ENCODE results near the gene DOCK11.

The DOCK11 gene

DNA sequence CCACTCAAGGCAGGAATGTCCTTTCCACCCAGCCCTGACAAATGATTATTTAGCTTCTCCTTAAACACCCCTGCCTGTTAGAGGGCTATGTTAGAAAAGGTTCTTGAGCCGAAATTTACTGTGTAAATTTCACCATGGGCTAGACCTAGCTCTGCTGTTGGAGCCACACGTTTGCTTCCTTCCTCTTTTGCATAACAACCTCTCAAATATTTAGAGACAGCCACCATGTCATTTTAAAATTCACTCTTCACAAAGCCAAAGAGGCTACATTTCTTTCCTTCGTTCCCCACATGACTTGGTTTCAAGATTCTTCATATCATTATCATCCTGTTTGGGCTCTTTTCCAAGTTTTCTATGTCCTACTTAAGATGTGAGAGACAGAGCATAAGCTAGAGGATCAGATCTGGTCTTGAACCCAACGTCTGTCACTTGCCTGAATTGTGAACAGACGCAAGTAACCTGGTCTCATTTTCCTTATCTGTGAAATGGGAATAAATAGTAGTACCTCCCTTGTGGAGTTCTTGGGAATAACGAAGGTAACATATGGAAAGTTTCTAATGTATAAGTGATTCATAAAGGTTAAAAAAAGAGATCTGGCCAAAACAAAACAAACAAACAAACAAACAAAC lies 6.7 kb downstream of the DOCK11 start:
- DNase-seq, result no peak

DNA sequence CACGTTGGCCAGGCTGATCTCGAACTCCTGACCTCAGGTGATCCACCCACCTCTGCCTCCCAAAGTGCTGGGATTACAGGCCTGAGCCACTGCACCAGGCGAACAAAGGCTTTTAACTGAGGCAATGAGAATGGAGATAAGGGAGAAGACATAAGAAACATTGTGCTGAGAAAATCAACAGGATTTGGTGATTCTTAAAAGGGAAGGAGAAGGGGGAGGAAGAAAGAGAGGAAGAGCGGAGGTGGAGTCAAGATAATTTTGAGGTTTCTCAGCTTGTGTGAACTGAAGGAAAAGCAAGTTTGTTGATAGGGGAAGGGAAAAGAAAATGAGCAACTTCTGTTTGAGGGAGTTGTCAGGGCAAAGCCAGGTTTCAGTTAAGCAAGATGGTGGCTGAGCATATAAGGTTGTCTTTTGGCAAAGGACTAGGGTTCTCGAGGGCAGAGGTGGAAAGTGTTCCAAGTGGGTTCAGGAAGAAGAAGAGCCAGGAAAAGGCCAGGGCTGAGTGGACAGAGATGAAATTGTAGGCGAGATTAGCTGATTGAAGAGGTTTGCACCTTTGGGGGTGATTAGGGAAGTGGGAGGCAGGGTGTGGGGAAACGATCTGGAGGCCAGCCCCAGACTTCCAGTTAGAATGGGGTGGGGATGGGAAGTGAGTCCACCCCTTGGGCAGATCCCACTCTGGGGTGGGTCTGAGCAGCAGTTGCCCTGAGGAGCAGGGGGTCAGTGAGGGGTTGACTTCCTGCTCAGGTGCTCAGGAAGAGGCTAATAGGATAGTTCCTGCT lies 7.8 kb downstream of the DOCK11 start:
- no peak for DNase-seq

- no peak for DNase-seq
Measured at GRCh38 chrX:118504581-118504980, 9.0 kb downstream of the DOCK11 start.

DNA sequence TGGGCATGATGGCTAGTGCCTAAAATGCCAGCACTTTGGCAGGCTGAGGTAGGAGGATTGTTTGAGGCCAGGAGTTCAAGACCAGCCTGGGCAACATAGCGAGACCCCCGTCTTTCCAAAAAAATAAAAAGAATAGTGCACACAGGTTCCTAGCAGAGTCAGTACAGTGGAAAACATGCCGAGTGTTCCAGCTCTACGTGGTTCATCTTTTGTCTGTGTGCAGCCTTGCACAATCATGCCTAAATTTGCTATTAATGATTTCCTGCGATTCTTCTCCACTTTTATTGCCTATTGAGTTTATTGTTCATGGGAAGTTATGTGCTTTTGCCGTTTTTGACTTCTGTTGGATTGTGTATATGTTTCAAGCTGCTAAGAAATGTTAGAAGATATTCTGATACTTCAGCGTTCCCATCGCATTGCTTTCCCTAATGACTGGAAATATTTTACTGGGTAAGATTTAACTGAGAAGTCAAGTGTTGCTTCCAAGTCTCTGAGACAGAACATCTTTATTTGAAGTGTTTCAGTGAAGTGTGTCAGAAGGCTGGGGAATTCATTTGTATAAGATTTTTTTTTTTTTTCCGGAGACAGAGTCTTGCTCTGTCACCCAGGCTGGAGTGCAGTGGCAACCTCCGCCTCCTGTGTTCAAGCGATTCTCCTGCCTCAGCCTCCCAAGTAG lies 11.3 kb downstream of the DOCK11 start:
- DNase-seq, result no peak

DNA sequence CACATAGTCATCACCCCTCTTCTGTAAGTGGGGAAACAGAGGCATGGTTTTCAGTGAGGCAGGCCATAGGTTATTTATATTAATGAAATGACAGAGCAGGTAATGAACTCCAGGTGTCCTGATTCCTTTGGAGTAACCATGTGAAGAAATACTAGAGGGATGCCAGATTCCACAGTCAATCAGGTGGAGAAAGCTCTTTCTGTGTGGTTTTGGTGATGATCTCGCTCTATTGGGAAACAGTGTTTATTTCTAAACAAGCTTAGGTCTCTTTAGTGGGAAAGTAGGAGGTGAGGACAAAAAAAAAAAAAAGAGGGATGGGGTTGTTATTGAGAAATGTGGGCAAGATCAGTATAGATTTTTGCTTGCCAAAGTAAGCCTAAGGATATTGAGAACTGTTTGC lies 12.2 kb downstream of the DOCK11 start:
- no peak for DNase-seq

DNA sequence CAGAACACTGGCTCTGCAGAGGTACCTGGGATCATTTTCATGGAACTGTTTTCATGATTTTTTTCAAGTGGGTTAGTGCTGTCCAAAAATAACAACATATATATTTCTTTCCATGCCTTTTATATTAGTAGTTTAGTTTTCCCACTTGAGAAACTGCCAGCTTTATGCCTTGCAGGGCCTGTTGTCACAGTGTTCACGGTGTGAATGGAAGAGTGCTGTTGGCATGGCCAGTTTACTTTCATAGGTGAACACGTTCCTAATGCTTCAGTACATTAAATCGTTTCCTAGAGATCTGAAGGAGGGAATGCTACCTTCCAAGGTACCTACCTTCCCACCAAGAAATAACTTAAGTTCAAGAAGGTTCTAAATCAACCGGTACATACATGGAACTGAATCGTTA lies 12.6 kb downstream of the DOCK11 start:
- no peak for DNase-seq

GRCh38 chrX:118508635-118509034 lies 13.0 kb downstream of the DOCK11 start:
- DNase-seq, result no peak

DNA sequence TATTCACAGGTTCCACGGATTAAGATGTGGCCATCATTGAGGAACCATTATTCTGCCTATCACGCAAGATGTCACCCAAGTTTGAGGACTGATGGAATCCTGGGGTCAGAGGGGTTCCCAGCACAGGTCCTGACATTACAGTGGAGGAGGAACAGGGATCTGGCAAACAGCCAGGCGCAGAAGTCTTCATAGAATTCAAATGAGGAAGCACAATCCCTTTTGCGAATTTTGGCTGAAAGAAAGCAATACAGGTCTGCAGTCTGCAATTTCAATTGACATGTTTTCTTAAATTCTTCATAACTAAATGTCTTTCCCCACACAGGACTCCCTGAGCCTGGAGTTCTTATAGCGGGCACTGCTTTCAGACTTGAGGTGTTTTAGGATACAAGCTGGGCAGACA lies 14.5 kb downstream of the DOCK11 start:
- no peak for DNase-seq

- no peak for DNase-seq
Measured at GRCh38 chrX:118513120-118513898, 17.7 kb downstream of the DOCK11 start.

DNA sequence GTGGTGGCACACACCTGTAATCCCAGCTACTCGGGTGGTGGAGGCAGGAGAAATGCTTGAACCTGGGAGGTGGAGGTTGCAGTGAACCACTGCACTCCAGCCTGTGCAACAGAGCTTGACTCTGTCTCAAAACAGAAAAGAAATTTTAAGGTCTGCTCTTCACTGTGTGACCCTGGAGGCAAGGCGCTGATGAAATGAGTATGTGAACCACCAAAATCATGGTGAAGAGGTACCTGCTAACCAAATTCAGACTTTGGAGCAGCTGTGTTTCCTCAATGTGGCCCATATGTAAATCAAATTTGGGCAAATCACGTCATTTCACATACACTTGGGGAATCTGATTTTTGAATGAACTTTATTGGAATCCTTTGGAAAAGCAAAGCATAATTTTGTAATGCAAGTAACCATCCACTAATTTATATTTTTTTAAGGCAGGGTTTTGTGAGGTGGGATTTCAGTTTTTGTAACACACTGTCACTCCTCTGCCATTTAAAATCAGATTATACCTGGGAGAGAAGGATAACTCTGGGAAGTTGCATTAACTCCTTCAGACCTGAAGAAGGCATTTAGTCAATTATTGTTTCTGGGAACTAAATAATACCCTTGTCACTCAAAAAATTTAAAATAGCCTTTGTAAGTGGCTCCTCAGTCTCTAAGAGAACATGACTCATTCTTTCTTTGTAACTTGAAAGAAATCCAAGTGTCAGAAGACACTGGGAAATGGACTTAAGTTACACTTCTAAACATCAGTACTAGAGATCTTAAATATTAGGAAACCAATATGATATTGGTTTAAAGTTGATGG lies 24.0 kb downstream of the DOCK11 start:
- no peak for DNase-seq

GRCh38 chrX:118520216-118521206 lies 24.9 kb downstream of the DOCK11 start:
- no peak for DNase-seq

DNA sequence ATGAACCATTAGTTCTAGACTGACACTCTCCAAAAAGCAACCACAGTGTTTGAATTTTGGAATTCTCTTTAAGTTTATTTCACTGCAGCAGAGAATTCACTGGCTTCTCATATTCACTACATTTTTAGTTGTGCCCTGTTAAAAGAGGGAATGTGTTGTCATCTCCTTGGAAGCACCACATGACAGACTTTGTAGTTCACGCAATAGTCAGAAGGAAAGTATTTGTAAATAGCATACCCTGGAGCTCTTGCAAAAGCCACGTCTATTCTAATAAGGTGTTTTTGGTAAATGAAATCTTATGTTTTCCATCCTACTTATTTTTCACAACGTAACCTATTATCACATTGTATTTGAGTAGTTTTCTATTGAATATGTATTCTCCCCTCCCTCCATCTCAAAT lies 25.8 kb downstream of the DOCK11 start:
- DNase-seq, result no peak

DNA sequence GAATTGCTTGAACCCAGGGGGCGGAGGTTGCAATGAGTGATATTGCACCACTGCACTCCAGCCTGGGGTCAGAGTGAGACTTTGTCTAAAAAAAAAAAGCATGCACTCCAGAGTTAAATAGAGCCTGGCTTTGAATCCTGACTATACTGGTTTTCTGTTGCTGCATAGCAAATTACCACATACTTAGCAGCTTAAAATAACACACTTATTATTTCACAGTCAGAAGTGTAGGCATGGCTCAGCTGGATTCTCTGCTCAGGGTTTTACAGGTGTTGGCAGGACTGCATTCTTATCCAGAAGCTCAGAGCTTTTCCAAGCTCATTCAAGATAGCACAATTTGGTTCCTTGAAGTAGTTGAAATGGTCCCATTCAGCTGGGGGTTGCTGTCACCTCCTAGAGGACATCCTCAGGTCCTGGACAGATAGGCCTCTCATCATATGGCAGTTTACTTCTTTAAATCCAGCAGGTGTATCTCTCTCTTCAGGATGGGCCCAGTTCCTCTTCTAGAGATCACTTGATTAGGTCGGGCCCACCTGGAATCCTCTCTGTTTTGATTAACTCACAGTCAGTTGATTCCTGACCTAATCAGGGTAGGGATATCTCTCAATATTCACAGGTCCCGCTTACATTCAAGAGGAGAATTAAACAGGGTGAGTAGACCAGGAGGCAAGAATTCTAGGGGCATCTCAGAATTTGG lies 26.8 kb downstream of the DOCK11 start:
- no peak for DNase-seq

DNA sequence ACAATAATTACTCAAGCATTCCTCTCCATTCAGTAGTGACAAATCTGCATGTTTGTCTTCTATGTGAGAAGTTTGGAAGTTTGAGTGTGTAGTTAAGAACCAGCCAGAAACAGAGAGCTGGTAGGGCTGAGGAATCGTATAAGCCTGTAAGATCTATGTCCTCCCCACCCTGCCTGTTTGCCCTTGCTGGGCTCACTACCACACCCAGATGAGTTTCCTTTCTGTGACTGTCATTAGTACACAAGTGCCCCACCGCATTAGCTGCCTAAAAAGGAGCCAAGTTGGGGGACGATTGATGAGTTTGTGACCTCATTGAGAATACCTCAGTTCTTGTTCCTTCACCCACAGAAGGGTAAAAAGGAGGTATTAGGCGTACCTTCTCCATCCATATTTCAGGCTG lies 28.3 kb downstream of the DOCK11 start:
- peak; percentile 57 for DNase-seq

GRCh38 chrX:118524344-118524743 lies 28.7 kb downstream of the DOCK11 start:
- DNase-seq, result no peak

GRCh38 chrX:118525174-118525730 lies 29.6 kb downstream of the DOCK11 start:
- DNase-seq, result no peak

GRCh38 chrX:118526149-118526548 lies 30.5 kb downstream of the DOCK11 start:
- no peak for DNase-seq

GRCh38 chrX:118528071-118528737 lies 32.6 kb downstream of the DOCK11 start:
- peak; percentile 64 for DNase-seq

- no peak for DNase-seq
Measured at GRCh38 chrX:118530219-118530911, 34.8 kb downstream of the DOCK11 start.

All from CD4-positive, alpha-beta T cell treated with Interleukin-6 for 4 hours (primary cell).